Measurements from ENCODE around the gene MEG3. TPM values are rescaled to one million over a fixed set of nuclear protein-coding genes. Genes with fewer than 3 reads are reported as not detected.

MEG3 gene
- total RNA-seq, 1 experiment from 2014 or later, result 338 TPM

GRCh38 chr14:100890061-100890850, 64.3 kb downstream of the MEG3 start:
- H3K27me3 Mint-ChIP-seq (ENCODE audit: low read depth), result no peaks in the 10 kb centered on the region
- peaks cover 32% of the 10 kb centered on the region for H3K36me3 Mint-ChIP-seq
- no peak overlapping the region for H3K27ac Mint-ChIP-seq
- no peaks in the 10 kb centered on the region for H3K9me3 Mint-ChIP-seq
- DNase-seq (ENCODE audit: low spot score), result no peak
- H3K4me3 Mint-ChIP-seq, result no peak overlapping the region
- CTCF ChIA-PET, result interaction anchor here (0.6 to 1.9 kb wide), 6 partner anchors 34 to 1027 kb away, joined by 3 to 5 read pairs (median 4); no protein-coding TSS in a partner anchor
- POLR2A ChIA-PET, result interaction anchor here (0.6 to 0.7 kb wide), 3 partner anchors 113 to 199 kb away, joined by 3 to 5 read pairs (median 3); no protein-coding TSS in a partner anchor
- ATAC-seq, result no peak
- H3K4me1 Mint-ChIP-seq, result peaks cover 15% of the 10 kb centered on the region
- TF ChIP-seq RELA (CRISPR knock-in tag; IDR thresholded peaks at IDR 0.05; ENCODE audit: borderline replicate concordance) (no peak), TCF7 (CRISPR knock-in tag; IDR thresholded peaks at IDR 0.05; ENCODE audit: low read depth) (no peak), TP53 (CRISPR knock-in tag; IDR thresholded peaks at IDR 0.05) (no peak), ATF1 (CRISPR knock-in tag; IDR thresholded peaks at IDR 0.05) (no peak), FOXP1 (CRISPR knock-in tag; IDR thresholded peaks at IDR 0.05; ENCODE audit: borderline replicate concordance) (no peak), USF1 (CRISPR knock-in tag; IDR thresholded peaks at IDR 0.05) (no peak)

GRCh38 chr14:100891051-100891450, 65.1 kb downstream of the MEG3 start:
- peaks cover 30% of the 10 kb centered on the region for H3K36me3 Mint-ChIP-seq
- TF ChIP-seq ZNF396 (CRISPR knock-in tag; IDR thresholded peaks at IDR 0.05; ENCODE audit: borderline replicate concordance) (no peak), GABPB1 (CRISPR knock-in tag; IDR thresholded peaks at IDR 0.05) (no peak), TP53 (CRISPR knock-in tag; IDR thresholded peaks at IDR 0.05) (no peak), SOX15 (CRISPR knock-in tag; IDR thresholded peaks at IDR 0.05) (no peak), ZMAT4 (CRISPR knock-in tag; IDR thresholded peaks at IDR 0.05) (no peak), SMAD3 (CRISPR knock-in tag; IDR thresholded peaks at IDR 0.05; ENCODE audit: borderline replicate concordance) (no peak), MXD4 (CRISPR knock-in tag; IDR thresholded peaks at IDR 0.05; ENCODE audit: borderline replicate concordance) (no peak), ZNF121 (CRISPR knock-in tag; IDR thresholded peaks at IDR 0.05) (no peak), TEAD1 (CRISPR knock-in tag; IDR thresholded peaks at IDR 0.05) (no peak), ZNF232 (CRISPR knock-in tag; IDR thresholded peaks at IDR 0.05) (no peak), ZNF416 (CRISPR knock-in tag; IDR thresholded peaks at IDR 0.05) (no peak), RORB (CRISPR knock-in tag; IDR thresholded peaks at IDR 0.05) (no peak), NR3C1 (CRISPR knock-in tag; conservative IDR thresholded peaks at IDR 0.05; ENCODE audit: low read depth) (no peak), GTF2I (CRISPR knock-in tag; conservative IDR thresholded peaks at IDR 0.05) (no peak)
- TF ChIP-seq, protein P1, sequence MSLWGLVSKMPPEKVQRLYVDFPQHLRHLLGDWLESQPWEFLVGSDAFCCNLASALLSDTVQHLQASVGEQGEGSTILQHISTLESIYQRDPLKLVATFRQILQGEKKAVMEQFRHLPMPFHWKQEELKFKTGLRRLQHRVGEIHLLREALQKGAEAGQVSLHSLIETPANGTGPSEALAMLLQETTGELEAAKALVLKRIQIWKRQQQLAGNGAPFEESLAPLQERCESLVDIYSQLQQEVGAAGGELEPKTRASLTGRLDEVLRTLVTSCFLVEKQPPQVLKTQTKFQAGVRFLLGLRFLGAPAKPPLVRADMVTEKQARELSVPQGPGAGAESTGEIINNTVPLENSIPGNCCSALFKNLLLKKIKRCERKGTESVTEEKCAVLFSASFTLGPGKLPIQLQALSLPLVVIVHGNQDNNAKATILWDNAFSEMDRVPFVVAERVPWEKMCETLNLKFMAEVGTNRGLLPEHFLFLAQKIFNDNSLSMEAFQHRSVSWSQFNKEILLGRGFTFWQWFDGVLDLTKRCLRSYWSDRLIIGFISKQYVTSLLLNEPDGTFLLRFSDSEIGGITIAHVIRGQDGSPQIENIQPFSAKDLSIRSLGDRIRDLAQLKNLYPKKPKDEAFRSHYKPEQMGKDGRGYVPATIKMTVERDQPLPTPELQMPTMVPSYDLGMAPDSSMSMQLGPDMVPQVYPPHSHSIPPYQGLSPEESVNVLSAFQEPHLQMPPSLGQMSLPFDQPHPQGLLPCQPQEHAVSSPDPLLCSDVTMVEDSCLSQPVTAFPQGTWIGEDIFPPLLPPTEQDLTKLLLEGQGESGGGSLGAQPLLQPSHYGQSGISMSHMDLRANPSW (CRISPR knock-in tag; conservative IDR thresholded peaks at IDR 0.05; ENCODE audit: low read depth), result no peak
- TF ChIP-seq, protein P2, sequence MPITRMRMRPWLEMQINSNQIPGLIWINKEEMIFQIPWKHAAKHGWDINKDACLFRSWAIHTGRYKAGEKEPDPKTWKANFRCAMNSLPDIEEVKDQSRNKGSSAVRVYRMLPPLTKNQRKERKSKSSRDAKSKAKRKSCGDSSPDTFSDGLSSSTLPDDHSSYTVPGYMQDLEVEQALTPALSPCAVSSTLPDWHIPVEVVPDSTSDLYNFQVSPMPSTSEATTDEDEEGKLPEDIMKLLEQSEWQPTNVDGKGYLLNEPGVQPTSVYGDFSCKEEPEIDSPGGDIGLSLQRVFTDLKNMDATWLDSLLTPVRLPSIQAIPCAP (CRISPR knock-in tag; IDR thresholded peaks at IDR 0.05), result no peak
- TF ChIP-seq, protein P3, sequence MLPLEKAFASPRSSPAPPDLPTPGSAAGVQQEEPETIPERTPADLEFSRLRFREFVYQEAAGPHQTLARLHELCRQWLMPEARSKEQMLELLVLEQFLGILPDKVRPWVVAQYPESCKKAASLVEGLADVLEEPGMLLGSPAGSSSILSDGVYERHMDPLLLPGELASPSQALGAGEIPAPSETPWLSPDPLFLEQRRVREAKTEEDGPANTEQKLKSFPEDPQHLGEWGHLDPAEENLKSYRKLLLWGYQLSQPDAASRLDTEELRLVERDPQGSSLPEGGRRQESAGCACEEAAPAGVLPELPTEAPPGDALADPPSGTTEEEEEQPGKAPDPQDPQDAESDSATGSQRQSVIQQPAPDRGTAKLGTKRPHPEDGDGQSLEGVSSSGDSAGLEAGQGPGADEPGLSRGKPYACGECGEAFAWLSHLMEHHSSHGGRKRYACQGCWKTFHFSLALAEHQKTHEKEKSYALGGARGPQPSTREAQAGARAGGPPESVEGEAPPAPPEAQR (CRISPR knock-in tag; IDR thresholded peaks at IDR 0.05), result no peak
- TF ChIP-seq, protein P4, sequence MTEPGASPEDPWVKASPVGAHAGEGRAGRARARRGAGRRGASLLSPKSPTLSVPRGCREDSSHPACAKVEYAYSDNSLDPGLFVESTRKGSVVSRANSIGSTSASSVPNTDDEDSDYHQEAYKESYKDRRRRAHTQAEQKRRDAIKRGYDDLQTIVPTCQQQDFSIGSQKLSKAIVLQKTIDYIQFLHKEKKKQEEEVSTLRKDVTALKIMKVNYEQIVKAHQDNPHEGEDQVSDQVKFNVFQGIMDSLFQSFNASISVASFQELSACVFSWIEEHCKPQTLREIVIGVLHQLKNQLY (CRISPR knock-in tag; IDR thresholded peaks at IDR 0.05), result no peak
- TF ChIP-seq, protein P5, sequence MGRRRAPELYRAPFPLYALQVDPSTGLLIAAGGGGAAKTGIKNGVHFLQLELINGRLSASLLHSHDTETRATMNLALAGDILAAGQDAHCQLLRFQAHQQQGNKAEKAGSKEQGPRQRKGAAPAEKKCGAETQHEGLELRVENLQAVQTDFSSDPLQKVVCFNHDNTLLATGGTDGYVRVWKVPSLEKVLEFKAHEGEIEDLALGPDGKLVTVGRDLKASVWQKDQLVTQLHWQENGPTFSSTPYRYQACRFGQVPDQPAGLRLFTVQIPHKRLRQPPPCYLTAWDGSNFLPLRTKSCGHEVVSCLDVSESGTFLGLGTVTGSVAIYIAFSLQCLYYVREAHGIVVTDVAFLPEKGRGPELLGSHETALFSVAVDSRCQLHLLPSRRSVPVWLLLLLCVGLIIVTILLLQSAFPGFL (CRISPR knock-in tag; IDR thresholded peaks at IDR 0.05; ENCODE audit: borderline replicate concordance), result no peak
- TF ChIP-seq, protein P6, sequence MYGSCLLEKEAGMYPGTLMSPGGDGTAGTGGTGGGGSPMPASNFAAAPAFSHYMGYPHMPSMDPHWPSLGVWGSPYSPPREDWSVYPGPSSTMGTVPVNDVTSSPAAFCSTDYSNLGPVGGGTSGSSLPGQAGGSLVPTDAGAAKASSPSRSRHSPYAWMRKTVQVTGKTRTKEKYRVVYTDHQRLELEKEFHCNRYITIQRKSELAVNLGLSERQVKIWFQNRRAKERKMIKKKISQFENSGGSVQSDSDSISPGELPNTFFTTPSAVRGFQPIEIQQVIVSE (CRISPR knock-in tag; IDR thresholded peaks at IDR 0.05; ENCODE audit: borderline replicate concordance), result no peak
- no peak overlapping the region for H3K4me3 Mint-ChIP-seq
- no peaks in the 10 kb centered on the region for H3K9me3 Mint-ChIP-seq
- no peak overlapping the region for H3K27ac Mint-ChIP-seq
- POLR2A ChIA-PET, result no interaction called here
- H3K27me3 Mint-ChIP-seq (ENCODE audit: low read depth), result no peaks in the 10 kb centered on the region
- CTCF ChIA-PET, result interaction anchor here (1.4 to 1.9 kb wide), 2 partner anchors 40 to 181 kb away, joined by 4 read pairs; no protein-coding TSS in a partner anchor
- H3K4me1 Mint-ChIP-seq, result peaks cover 16% of the 10 kb centered on the region
- DNase-seq (ENCODE audit: low spot score) (no peak), ATAC-seq (no peak)
